H9 (cell line): ENCODE results near the gene ARHGEF16. TPM values are rescaled to one million over a fixed set of nuclear protein-coding genes. Genes with fewer than 3 reads are reported as not detected.

ENCODE experiments used
- DNase-seq: peaks from one replicate; pipeline ENCODE4 v3.0.0-alpha.2; 2017
- H2AFZ ChIP-seq: one replicate; pipeline ENCODE4 v1.6.1; 2013; ENCODE audit warnings: mild to moderate bottlenecking, low read length, control low read depth, moderate library complexity
- H2AK5ac ChIP-seq: 2 replicates; pipeline ENCODE4 v1.6.1; 2013; ENCODE audit warnings: low read length, control low read depth, mixed read lengths; ENCODE audit not compliant: insufficient read length
- H2BK120ac ChIP-seq: one replicate; pipeline ENCODE4 v1.6.1; 2013; ENCODE audit warnings: low read depth, mild to moderate bottlenecking, low read length, control low read depth, inconsistent platforms; ENCODE audit not compliant: poor library complexity, severe bottlenecking
- H2BK12ac ChIP-seq: 2 replicates; pipeline ENCODE4 v1.6.1; 2013; ENCODE audit warnings: low read length, control low read depth, mixed read lengths, low read depth; ENCODE audit not compliant: insufficient read length
- H2BK15ac ChIP-seq: 2 replicates; pipeline ENCODE4 v1.6.1; 2013; ENCODE audit warnings: low read depth, low read length, control low read depth
- H2BK20ac ChIP-seq: one replicate; pipeline ENCODE4 v1.6.1; 2013; ENCODE audit warnings: low read depth, mild to moderate bottlenecking, low read length, control low read depth, inconsistent platforms; ENCODE audit not compliant: poor library complexity, severe bottlenecking
- H2BK5ac ChIP-seq: 2 replicates; pipeline ENCODE4 v1.6.1; 2013; ENCODE audit warnings: low read length, control low read depth, mixed read lengths; ENCODE audit not compliant: insufficient read length
- H3K14ac ChIP-seq: 2 replicates; pipeline ENCODE4 v1.6.1; 2013; ENCODE audit warnings: low read length, control low read depth; ENCODE audit not compliant: insufficient read depth
- H3K18ac ChIP-seq: 2 replicates; pipeline ENCODE4 v1.6.1; 2013; ENCODE audit warnings: low read depth, mild to moderate bottlenecking, mixed read lengths, low read length, control low read depth; ENCODE audit not compliant: insufficient read length
- H3K23ac ChIP-seq: 2 replicates; pipeline ENCODE4 v1.6.1; 2013; ENCODE audit warnings: low read length, control low read depth, mixed read lengths, low read depth; ENCODE audit not compliant: insufficient read length
- H3K23me2 ChIP-seq: 2 replicates; pipeline ENCODE4 v1.6.1; 2013; ENCODE audit warnings: low read depth, mild to moderate bottlenecking, mixed read lengths, low read length, control low read depth; ENCODE audit not compliant: insufficient read length, poor library complexity, severe bottlenecking
- H3K27ac ChIP-seq: 2 replicates; pipeline ENCODE4 v1.5.1; 2013; ENCODE audit warnings: low read length, control low read depth, mixed read lengths, low read depth; ENCODE audit not compliant: insufficient read length
- H3K27me3 ChIP-seq: 2 replicates; pipeline ENCODE4 v1.6.1; 2013; ENCODE audit warnings: low read length, control low read depth, inconsistent platforms; ENCODE audit not compliant: insufficient read depth
- H3K4ac ChIP-seq: 2 replicates; pipeline ENCODE4 v1.6.1; 2013; ENCODE audit warnings: low read depth, mild to moderate bottlenecking, control low read depth, inconsistent platforms, low read length, moderate library complexity
- H3K4me1 ChIP-seq: 2 replicates; pipeline ENCODE4 v1.6.1; 2013; ENCODE audit warnings: low read length, control low read depth, inconsistent platforms; ENCODE audit not compliant: insufficient read depth
- H3K4me2 ChIP-seq: 2 replicates; pipeline ENCODE4 v1.6.1; 2013; ENCODE audit warnings: low read length, control low read depth, mixed read lengths; ENCODE audit not compliant: insufficient read length, insufficient read depth
- H3K56ac ChIP-seq: 2 replicates; pipeline ENCODE4 v1.6.1; 2013; ENCODE audit warnings: low read depth, mild to moderate bottlenecking, mixed read lengths, low read length, control low read depth; ENCODE audit not compliant: insufficient read length
- H3K79me1 ChIP-seq: 2 replicates; pipeline ENCODE4 v1.6.1; 2013; ENCODE audit warnings: low read depth, mild to moderate bottlenecking, moderate library complexity, low read length, control low read depth, inconsistent platforms; ENCODE audit not compliant: insufficient read depth, poor library complexity, severe bottlenecking
- H3K79me2 ChIP-seq: 2 replicates; pipeline ENCODE4 v1.6.1; 2013; ENCODE audit warnings: low read length, control low read depth, inconsistent platforms; ENCODE audit not compliant: insufficient read depth
- H3K9ac ChIP-seq: 2 replicates; pipeline ENCODE4 v1.6.1; 2013; ENCODE audit warnings: low read length, control low read depth, mixed read lengths; ENCODE audit not compliant: insufficient read length; ENCODE audit errors: extremely low read depth
- H3K9me3 ChIP-seq: one replicate; pipeline ENCODE4 v1.6.1; 2013; ENCODE audit warnings: low read depth, low read length, inconsistent platforms; ENCODE audit not compliant: control insufficient read depth
- H3T11ph ChIP-seq: one replicate; pipeline ENCODE4 v1.6.1; 2013; ENCODE audit warnings: mild to moderate bottlenecking, low read length, control low read depth, inconsistent platforms
- H4K20me1 ChIP-seq: one replicate; pipeline ENCODE4 v1.6.1; 2013; ENCODE audit not compliant: control insufficient read depth, insufficient read length, insufficient read depth
- H4K5ac ChIP-seq: 2 replicates; pipeline ENCODE4 v1.6.1; 2013; ENCODE audit warnings: low read depth, mild to moderate bottlenecking, mixed read lengths, low read length, control low read depth; ENCODE audit not compliant: insufficient read length
- H4K8ac ChIP-seq: replicated peaks from 2 replicates; pipeline ENCODE4 v1.6.1; 2013; ENCODE audit warnings: low read length, control low read depth, mixed read lengths, low read depth; ENCODE audit not compliant: insufficient read length
- H4K91ac ChIP-seq: 2 replicates; pipeline ENCODE4 v1.6.1; 2013; ENCODE audit warnings: low read depth, mild to moderate bottlenecking, moderate library complexity, mixed read lengths, low read length, control low read depth; ENCODE audit not compliant: insufficient read length
- H3K27ac Mint-ChIP-seq, 3 experiments: 2 replicates in 2 of 3; 3 replicates in 1 of 3; pipeline ENCODE4 v1.8.0; 2020 to 2021; ENCODE audit warnings: mixed read lengths in 3 of 3, mild to moderate bottlenecking in 1 of 3, moderate library complexity in 1 of 3
- H3K27me3 Mint-ChIP-seq: 2 replicates; pipeline ENCODE4 v1.8.0; 2021; ENCODE audit warnings: low read depth, mild to moderate bottlenecking, moderate library complexity, mixed read lengths
- H3K36me3 Mint-ChIP-seq, 3 experiments: 2 replicates in 2 of 3; 3 replicates in 1 of 3; pipeline ENCODE4 v1.8.0; 2020 to 2021; ENCODE audit warnings: low read depth in 3 of 3, mixed read lengths in 3 of 3; ENCODE audit not compliant: insufficient read depth in 1 of 3
- H3K4me1 Mint-ChIP-seq, 2 experiments: 2 replicates each; pipeline ENCODE4 v1.8.0; 2020; ENCODE audit warnings: mixed read lengths in 2 of 2
- H3K4me3 Mint-ChIP-seq, 2 experiments: 2 replicates in 1 of 2; 3 replicates in 1 of 2; pipeline ENCODE4 v1.8.0; 2020 to 2021; ENCODE audit warnings: mild to moderate bottlenecking in 2 of 2, mixed read lengths in 2 of 2, moderate library complexity in 1 of 2
- H3K9me3 Mint-ChIP-seq, 2 experiments: 2 replicates in 1 of 2; 3 replicates in 1 of 2; pipeline ENCODE4 v1.8.0; 2020; ENCODE audit warnings: mild to moderate bottlenecking in 2 of 2, mixed read lengths in 2 of 2, moderate library complexity in 1 of 2
- WGBS: extraction: QIAGEN DNeasy Blood & Tissue Kit; methylation state at CpG from one replicate; pipeline ENCODE4 v1.1.7; 2013; ENCODE audit warnings: missing lambda C conversion rate, low lambda C conversion rate, mixed read lengths; ENCODE audit not compliant: insufficient read length; ENCODE audit errors: extremely low coverage; 5-methylcytosine and 5-hydroxymethylcytosine counted together
- total RNA-seq: library from RNA; stranded (reverse); gene quantifications from 2 replicates; pipeline ENCODE4 v1.2.1, GENCODE V29; 2021
- TF ChIP-seq, protein P1 (sequence below): fragments of 200-600 bp; sonication (generic); conservative IDR thresholded peaks from 3 replicates; pipeline ENCODE4 v1.8.0; 2021; ENCODE audit warnings: antibody characterized with exemption, mild to moderate bottlenecking

Gene ARHGEF16
- total RNA-seq, 1 experiment from 2014 or later: 48.5 TPM

DNA sequence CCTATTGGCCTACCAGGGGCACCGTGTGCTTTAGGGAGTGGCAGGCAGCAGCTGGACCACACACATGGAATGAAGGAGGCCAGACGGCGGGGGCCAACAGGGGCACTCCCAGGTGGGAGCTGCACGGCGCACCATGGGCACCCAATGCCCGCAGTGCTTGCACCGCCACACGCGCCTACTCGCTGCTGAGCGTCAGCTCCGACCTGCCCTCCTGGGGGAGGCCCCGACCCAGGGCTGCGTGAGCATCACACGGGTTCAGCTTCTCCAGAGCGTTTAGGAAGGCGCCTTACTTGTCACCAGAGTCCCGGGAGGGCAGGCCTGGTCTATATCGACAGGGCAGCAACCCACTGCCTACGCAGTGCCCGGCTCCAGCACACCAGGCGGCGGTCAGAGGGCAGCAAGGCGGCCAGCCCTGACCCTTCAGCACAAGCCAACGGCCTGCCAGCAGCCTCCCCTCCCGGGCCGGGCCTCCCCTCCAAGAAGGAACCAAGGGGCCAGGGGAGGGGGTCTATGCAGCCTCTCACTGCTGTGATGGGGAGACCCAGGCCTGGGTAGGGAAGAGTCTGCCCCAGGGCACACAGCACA is 64.9 kb downstream of the ARHGEF16 start:
- no peak overlapping the region for H3K56ac ChIP-seq
- Mint-ChIP-seq H3K4me1 (no peaks in the 10 kb centered on the region), H3K27me3 (no peaks in the 10 kb centered on the region; the same call in 1 of the 2 replicates), H3K27ac (no peak overlapping the region), H3K9me3 (no peaks in the 10 kb centered on the region; a peak in 2 of 5 replicates), H3K4me3 (no peak overlapping the region), H3K36me3 (peaks cover 0 to 5% (median 0%) of the 10 kb centered on the region in 3 experiments; a peak in 2 of 7 replicates)
- H3K79me1 ChIP-seq: no peaks in the 10 kb centered on the region
- H3K9ac ChIP-seq: no peak overlapping the region
- no peak overlapping the region for H2BK5ac ChIP-seq
- H4K5ac ChIP-seq: no peak overlapping the region
- H3K79me2 ChIP-seq: no peaks in the 10 kb centered on the region; the same call in 1 of the 2 replicates
- H4K91ac ChIP-seq: no peak overlapping the region
- H3K4me2 ChIP-seq: no peak overlapping the region
- H2BK20ac ChIP-seq: no peak overlapping the region
- no peak overlapping the region for H3K27ac ChIP-seq
- H2AK5ac ChIP-seq: no peak overlapping the region
- TF ChIP-seq, protein P1, sequence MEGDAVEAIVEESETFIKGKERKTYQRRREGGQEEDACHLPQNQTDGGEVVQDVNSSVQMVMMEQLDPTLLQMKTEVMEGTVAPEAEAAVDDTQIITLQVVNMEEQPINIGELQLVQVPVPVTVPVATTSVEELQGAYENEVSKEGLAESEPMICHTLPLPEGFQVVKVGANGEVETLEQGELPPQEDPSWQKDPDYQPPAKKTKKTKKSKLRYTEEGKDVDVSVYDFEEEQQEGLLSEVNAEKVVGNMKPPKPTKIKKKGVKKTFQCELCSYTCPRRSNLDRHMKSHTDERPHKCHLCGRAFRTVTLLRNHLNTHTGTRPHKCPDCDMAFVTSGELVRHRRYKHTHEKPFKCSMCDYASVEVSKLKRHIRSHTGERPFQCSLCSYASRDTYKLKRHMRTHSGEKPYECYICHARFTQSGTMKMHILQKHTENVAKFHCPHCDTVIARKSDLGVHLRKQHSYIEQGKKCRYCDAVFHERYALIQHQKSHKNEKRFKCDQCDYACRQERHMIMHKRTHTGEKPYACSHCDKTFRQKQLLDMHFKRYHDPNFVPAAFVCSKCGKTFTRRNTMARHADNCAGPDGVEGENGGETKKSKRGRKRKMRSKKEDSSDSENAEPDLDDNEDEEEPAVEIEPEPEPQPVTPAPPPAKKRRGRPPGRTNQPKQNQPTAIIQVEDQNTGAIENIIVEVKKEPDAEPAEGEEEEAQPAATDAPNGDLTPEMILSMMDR: no peak
- H3K4me1 ChIP-seq: no peaks in the 10 kb centered on the region
- no peak overlapping the region for H2BK12ac ChIP-seq
- H2BK120ac ChIP-seq: no peak overlapping the region
- no peaks in the 10 kb centered on the region for H3K27me3 ChIP-seq
- H4K20me1 ChIP-seq: peaks cover 7% of the 10 kb centered on the region
- H3K23me2 ChIP-seq: no peaks in the 10 kb centered on the region
- no peak for DNase-seq
- no peak overlapping the region for H2BK15ac ChIP-seq
- no peak overlapping the region for H4K8ac ChIP-seq
- H3K9me3 ChIP-seq: no peaks in the 10 kb centered on the region
- no CpG with 5 or more reads among the region's 27 CpGs for WGBS
- H3K14ac ChIP-seq: no peak overlapping the region; the same call in 1 of the 2 replicates
- H3K23ac ChIP-seq: no peak overlapping the region
- no peak overlapping the region for H3K18ac ChIP-seq
- no peak overlapping the region for H2AFZ ChIP-seq
- H3T11ph ChIP-seq: no peak overlapping the region
- H3K4ac ChIP-seq: no peak overlapping the region
